AG04449 (cell line): ENCODE data around the gene PARPBP.

Source experiments
- CTCF ChIA-PET: fragments of 350-600 bp; formaldehyde crosslinking; extraction: SDS; loops from one replicate; lab custom pipeline; 2021; ENCODE audit warnings: antibody characterized with exemption; lab: Yijun Ruan, JAX
- POLR2A ChIA-PET: fragments of 400-600, 350-600 bp; formaldehyde crosslinking; extraction: SDS; loops from one replicate; lab custom pipeline; 2020; ENCODE audit warnings: antibody characterized with exemption, inconsistent platforms; lab: Yijun Ruan, JAX
- DNase-seq: peaks from one replicate; pipeline ENCODE4 v3.0.0-alpha.2; 2010; ENCODE audit warnings: low read depth, low spot score
- H3K4me3 ChIP-seq: 2 replicates; pipeline ENCODE4 v1.5.1; 2011; ENCODE audit warnings: low read depth, mild to moderate bottlenecking, control low read depth, low read length
- TF ChIP-seq, protein P1 (sequence below): IDR thresholded peaks from one replicate; pipeline ENCODE4 v1.5.1; 2011; ENCODE audit warnings: mild to moderate bottlenecking, moderate library complexity, low read length, control low read depth, inconsistent platforms; ENCODE audit not compliant: insufficient read depth; ENCODE audit errors: missing control alignments

PARPBP gene

DNA sequence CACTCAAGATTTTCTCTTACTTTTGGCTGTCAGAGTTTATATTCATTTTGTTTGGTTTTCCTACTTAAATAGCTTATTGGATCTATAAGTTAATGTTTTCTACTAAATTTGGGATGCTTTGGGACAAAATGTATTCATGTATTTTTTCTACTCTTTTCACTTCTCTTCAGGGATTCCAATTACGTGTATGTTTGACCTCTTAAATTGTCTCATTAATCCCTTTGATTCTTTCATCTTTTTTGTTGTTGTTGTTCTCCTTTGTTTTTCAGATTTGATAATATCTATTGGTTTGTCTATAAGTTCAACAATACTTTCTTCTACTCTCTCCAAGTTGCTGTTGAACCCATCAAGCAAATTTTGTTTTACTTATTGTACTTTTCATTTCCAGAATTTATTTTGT, 43.4 kb downstream of the PARPBP start:
- no peak for DNase-seq
- ChIA-PET POLR2A (no interaction called here), CTCF (no interaction called here)
- TF ChIP-seq, protein P1, sequence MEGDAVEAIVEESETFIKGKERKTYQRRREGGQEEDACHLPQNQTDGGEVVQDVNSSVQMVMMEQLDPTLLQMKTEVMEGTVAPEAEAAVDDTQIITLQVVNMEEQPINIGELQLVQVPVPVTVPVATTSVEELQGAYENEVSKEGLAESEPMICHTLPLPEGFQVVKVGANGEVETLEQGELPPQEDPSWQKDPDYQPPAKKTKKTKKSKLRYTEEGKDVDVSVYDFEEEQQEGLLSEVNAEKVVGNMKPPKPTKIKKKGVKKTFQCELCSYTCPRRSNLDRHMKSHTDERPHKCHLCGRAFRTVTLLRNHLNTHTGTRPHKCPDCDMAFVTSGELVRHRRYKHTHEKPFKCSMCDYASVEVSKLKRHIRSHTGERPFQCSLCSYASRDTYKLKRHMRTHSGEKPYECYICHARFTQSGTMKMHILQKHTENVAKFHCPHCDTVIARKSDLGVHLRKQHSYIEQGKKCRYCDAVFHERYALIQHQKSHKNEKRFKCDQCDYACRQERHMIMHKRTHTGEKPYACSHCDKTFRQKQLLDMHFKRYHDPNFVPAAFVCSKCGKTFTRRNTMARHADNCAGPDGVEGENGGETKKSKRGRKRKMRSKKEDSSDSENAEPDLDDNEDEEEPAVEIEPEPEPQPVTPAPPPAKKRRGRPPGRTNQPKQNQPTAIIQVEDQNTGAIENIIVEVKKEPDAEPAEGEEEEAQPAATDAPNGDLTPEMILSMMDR, result no peak
- H3K4me3 ChIP-seq, result no peak overlapping the region

DNA sequence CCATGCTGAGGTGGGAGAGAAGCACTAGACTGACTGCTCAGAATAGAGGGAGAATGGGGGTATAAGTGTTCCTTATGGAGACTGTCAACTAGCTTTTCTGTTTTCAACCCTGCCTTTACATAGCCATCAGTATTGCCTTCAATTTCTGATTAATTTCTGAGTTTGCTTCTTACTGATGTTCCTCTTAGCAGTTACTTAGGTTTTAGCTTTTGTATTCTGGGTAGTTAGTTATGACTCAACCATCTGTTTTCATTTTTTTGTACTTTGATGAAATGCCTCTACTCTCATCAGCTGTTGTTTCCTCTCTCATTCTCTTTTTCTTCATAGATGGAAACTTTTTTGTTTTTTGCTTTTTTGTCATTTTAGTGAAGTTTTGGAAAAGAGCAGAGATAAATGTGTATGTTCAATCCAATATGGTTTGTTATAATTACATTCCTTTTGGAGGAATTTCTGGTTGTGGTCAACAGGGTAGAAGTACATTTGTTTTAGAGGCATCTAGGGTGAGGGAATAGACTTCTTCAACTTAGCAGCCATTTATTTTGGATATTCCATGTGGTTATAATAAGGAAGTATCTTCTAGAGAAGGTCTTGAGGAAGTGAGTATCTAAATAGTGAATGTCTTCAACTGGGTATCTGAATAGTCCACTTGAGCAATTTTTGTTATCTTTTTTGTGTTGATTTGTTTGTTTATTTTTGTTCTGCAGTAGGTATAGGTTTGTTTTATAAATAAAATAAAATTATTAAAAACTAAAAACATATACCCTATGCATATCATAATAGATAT, 48.0 kb downstream of the PARPBP start:
- no peak overlapping the region for H3K4me3 ChIP-seq
- TF ChIP-seq, protein P1, result no peak
- DNase-seq, result no peak
- ChIA-PET POLR2A (no interaction called here), CTCF (interaction anchor here (1.5 to 3.1 kb wide), 3 partner anchors 62 to 602 kb away, joined by 3 to 21 read pairs (median 9); no protein-coding TSS in a partner anchor)

DNA sequence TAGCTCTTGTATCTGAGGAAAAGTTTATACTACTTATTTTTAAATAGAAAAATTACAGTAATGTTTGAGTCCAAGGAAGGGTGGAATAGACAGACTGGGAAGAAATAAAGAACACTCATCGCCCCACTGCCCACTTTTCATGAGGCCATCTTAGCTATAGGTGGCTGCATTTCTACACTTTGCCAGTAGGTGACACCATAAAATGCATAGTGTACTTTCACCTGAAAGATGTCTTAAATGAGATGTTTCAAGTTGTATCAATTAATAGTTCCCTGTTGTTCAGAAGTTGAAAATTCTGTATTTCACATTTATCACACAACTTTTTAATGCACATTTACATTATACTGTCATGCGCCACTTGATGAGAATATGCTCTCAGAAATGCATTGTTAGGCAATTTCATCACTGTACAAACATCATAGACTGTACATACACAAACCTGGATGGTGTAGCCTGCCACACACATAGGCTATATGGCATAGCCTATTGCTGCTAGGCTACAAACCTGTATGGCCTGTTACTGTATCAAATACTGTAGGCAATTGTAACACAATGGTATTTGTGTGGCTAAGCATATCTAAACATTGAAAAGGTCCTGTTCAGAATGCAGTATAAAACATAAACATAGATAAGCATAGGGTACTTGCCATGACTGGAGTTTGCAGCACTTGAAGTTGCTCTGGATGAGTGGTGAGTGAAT, 50.1 kb downstream of the PARPBP start:
- ChIA-PET CTCF (interaction anchor here (0.8 to 3.1 kb wide), 14 partner anchors 10 to 600 kb away, joined by 3 to 21 read pairs (median 3); no protein-coding TSS in a partner anchor), POLR2A (no interaction called here)
- no peak for DNase-seq
- H3K4me3 ChIP-seq, result no peak overlapping the region
- TF ChIP-seq, protein P1, result peak; percentile 55

DNA sequence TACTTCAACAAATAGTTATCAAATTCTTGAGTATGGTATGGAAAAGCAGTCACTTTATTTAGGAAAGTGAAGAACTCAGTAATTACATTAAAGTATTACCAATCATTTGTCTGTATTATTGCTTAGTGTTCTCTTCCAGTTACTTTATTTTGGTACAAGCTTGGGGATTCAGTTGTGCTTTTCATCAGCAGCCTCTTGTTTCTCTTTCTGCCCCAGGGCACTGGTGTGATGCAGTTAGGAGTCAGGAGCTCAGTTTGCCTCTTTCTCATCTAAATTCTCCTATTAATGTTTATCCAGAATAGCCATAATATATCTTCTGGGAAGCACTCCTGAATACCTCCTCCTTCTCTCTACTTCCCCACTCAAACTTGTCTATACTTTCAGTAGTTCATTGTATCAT, 52.0 kb downstream of the PARPBP start:
- TF ChIP-seq, protein P1, result no peak
- CTCF ChIA-PET, result interaction anchor here (1.0 to 1.6 kb wide), 3 partner anchors 76 to 568 kb away, joined by 3 to 4 read pairs (median 3); no protein-coding TSS in a partner anchor
- no peak for DNase-seq
- POLR2A ChIA-PET, result no interaction called here
- no peak overlapping the region for H3K4me3 ChIP-seq

DNA sequence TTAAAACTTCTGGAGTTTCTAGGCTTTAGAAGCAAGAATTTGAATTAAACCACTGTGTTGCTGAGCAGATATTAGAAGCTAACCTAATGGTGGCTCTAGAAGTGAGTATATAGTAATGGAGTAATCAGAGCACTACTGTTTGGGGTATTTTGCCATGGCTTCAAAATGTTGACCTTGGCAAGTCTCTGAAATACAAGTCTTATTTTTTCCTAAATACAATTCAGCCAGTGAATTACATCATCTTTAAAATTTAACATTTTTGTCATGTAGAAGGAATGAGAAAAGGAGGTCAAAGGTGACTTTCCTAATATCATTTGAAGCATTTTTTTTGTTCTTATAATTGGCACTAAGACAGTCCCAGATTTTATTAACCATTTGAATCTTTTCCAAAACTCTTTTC, 52.5 kb downstream of the PARPBP start:
- H3K4me3 ChIP-seq, result no peak overlapping the region
- TF ChIP-seq, protein P1, result no peak
- DNase-seq, result peak; percentile 40
- ChIA-PET POLR2A (no interaction called here), CTCF (interaction anchor here (1.0 to 1.2 kb wide), 2 partner anchors 77 to 312 kb away, joined by 3 to 4 read pairs; no protein-coding TSS in a partner anchor)

DNA sequence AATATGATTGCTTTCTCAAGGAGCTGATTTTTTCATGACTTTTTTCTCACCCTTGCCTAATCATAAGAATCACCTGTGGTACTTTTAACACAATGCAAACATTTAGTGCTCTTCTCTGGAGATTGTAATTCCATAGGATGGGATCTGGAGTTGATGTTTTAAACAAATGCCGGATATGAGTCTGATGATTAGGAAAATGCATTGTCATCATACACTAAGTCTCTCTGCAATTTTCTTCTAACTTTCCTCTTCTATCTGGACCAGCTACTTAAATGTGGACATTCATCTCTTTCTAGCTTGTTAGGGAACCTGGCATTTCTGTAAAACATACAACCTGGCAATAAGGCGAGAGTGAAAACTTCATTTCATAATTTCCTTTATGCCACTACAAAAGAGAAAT, 54.1 kb downstream of the PARPBP start:
- ChIA-PET POLR2A (no interaction called here), CTCF (no interaction called here)
- TF ChIP-seq, protein P1, result no peak
- DNase-seq, result no peak
- H3K4me3 ChIP-seq, result no peak overlapping the region
